SK-N-MC (cell line): Measurements from ENCODE around the gene GOSR1.

Experiments used
- DNase-seq: peaks from one replicate; pipeline ENCODE4 v3.0.0-alpha.2; 2011; ENCODE audit warnings: low read depth, low spot score
- H3K27ac ChIP-seq: fragments of 200-600 bp; sonication (generic); 2 replicates; pipeline ENCODE4 v1.5.1; 2016; ENCODE audit warnings: mixed run types
- H3K36me3 ChIP-seq: fragments of 200-600 bp; sonication (generic); 2 replicates; pipeline ENCODE4 v1.6.1; 2017; ENCODE audit warnings: antibody characterized with exemption, low read length, mixed read lengths; ENCODE audit not compliant: insufficient read depth
- H3K4me3 ChIP-seq: fragments of 200-600 bp; sonication (generic); 2 replicates; pipeline ENCODE4 v1.5.1; 2016
- H3K9ac ChIP-seq: fragments of 200-600 bp; sonication (generic); 2 replicates; pipeline ENCODE4 v1.8.0; 2017; ENCODE audit warnings: mixed run types, mixed read lengths; ENCODE audit not compliant: insufficient read length
- H3K9me3 ChIP-seq: fragments of 200-600 bp; sonication (generic); 2 replicates; pipeline ENCODE4 v1.6.1; 2017; ENCODE audit warnings: low read depth, mild to moderate bottlenecking, antibody characterized with exemption, low read length, moderate library complexity, mixed read lengths
- EZH2 ChIP-seq: fragments of 200-600 bp; sonication (generic); IDR thresholded peaks from one replicate; pipeline ENCODE4 v1.6.1; 2017; ENCODE audit warnings: antibody characterized with exemption
- FOXP2 ChIP-seq: optimal IDR thresholded peaks from 2 replicates; pipeline ENCODE3; 2011; ENCODE audit warnings: mild to moderate bottlenecking, moderate library complexity; ENCODE audit not compliant: insufficient read depth; ENCODE audit errors: extremely low read length, control extremely low read depth
- POLR2AphosphoS5 ChIP-seq: IDR thresholded peaks from 2 replicates; pipeline ENCODE4 v1.6.1; 2012; ENCODE audit warnings: mild to moderate bottlenecking, low read depth, low read length, borderline replicate concordance

Gene GOSR1

DNA sequence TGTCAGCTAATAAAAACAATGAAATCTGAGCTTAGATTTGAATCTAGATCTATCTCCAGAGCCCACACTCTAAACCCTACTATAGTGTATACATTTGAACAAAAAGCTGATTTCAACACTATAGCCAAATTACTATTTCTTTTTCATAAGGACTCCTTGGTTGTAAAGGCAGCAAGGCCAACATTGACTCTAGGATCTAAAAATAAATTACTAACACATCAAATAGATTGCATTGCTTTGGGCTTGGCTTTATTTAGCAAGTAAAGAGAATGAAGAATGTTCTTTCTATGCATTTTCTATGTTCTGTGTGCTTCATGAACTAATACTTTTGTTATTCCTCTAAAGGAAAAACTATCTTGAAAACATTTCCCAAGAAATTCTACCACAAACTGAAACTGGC lies 5.3 kb downstream of the GOSR1 start:
- Histone ChIP-seq H3K4me3 (no peak overlapping the region), H3K9ac (no peak overlapping the region), H3K9me3 (no peaks in the 10 kb centered on the region), H3K36me3 (peaks cover 68% of the 10 kb centered on the region), H3K27ac (no peak overlapping the region)
- TF ChIP-seq FOXP2: no peak
- no peak for TF ChIP-seq EZH2
- no peak for TF ChIP-seq POLR2AphosphoS5
- DNase-seq: no peak

- H3K36me3 ChIP-seq: peaks cover 71% of the 10 kb centered on the region
- TF ChIP-seq FOXP2 (no peak), POLR2AphosphoS5 (no peak), EZH2 (no peak)
- no peak overlapping the region for H3K4me3 ChIP-seq
- no peak overlapping the region for H3K9ac ChIP-seq
- no peak for DNase-seq
- no peaks in the 10 kb centered on the region for H3K9me3 ChIP-seq
- no peak overlapping the region for H3K27ac ChIP-seq
These were observed 6.0 kb downstream of the GOSR1 start for GRCh38 chr17:30483159-30483558.

DNA sequence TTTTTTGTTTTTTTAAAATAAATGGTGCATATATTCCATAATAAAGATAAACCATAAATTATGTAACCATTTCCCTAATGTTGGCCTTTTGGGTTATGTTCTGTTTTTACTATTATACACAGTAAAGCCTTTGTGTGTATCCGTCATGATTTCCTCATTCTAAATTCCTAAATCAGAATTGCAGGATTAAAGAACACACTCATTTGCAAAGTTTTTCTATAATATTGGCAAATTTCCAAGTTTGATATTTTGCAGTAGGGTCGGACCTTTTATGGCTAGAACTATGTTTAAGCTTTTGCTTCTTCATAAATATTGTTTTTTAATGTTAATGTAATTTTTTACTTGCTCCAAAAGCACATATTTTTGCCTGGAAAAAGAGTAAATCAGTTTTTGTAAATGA lies 16.6 kb downstream of the GOSR1 start:
- Histone ChIP-seq H3K4me3 (no peak overlapping the region), H3K36me3 (peaks cover 88% of the 10 kb centered on the region), H3K9ac (peak overlapping the region; percentile 29), H3K9me3 (no peaks in the 10 kb centered on the region), H3K27ac (peak overlapping the region; percentile 42; the same call in 1 of the 2 replicates)
- no peak for DNase-seq
- TF ChIP-seq EZH2 (no peak), POLR2AphosphoS5 (no peak), FOXP2 (no peak)

- Histone ChIP-seq H3K4me3 (no peak overlapping the region), H3K9ac (no peak overlapping the region), H3K9me3 (no peaks in the 10 kb centered on the region), H3K27ac (no peak overlapping the region), H3K36me3 (peaks cover 85% of the 10 kb centered on the region)
- TF ChIP-seq FOXP2 (no peak), EZH2 (no peak), POLR2AphosphoS5 (no peak)
- DNase-seq: no peak
These were observed 18.4 kb downstream of the GOSR1 start for GRCh38 chr17:30495586-30495985.

GRCh38 chr17:30503558-30503957 lies 26.4 kb downstream of the GOSR1 start:
- Histone ChIP-seq H3K9me3 (no peaks in the 10 kb centered on the region), H3K9ac (no peak overlapping the region), H3K27ac (no peak overlapping the region), H3K4me3 (no peak overlapping the region), H3K36me3 (peaks cover 77% of the 10 kb centered on the region)
- DNase-seq: no peak
- TF ChIP-seq FOXP2 (no peak), EZH2 (no peak)

DNA sequence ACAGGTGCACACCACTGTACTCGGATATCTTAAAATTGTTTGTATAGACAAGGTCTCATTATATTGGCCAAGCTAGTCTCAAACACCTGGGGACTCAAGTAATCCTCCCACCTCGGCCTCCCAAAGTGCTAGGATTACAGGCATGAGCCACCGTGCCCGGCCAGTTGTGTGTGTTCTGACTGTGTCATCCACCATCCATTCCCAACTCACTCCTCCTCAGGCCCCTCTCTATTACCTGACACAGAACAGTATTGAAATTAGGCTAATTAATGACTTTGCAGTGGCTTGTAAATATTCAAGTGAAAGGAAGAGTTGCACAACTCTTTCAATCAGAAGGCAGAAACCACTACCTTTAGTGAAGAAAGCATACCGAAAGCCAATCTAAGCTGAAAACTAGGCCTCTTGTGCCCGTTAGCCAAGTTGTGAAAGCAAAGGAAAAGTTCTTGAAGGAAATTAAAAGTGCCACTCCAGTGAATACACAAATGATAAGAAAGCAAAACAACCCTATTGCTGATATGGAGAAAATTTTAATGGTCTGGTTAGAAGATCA lies 28.7 kb downstream of the GOSR1 start:
- Histone ChIP-seq H3K36me3 (peaks cover 57% of the 10 kb centered on the region), H3K9me3 (no peaks in the 10 kb centered on the region), H3K9ac (no peak overlapping the region), H3K27ac (no peak overlapping the region), H3K4me3 (no peak overlapping the region)
- DNase-seq: no peak
- TF ChIP-seq FOXP2 (no peak), POLR2AphosphoS5 (no peak), EZH2 (no peak)

GRCh38 chr17:30506481-30506880 lies 29.3 kb downstream of the GOSR1 start:
- H3K36me3 ChIP-seq: peaks cover 52% of the 10 kb centered on the region
- H3K9me3 ChIP-seq: no peaks in the 10 kb centered on the region
- TF ChIP-seq EZH2: no peak
- no peak for TF ChIP-seq FOXP2
- TF ChIP-seq POLR2AphosphoS5: no peak
- no peak overlapping the region for H3K9ac ChIP-seq
- DNase-seq: no peak
- H3K27ac ChIP-seq: peak overlapping the region; percentile 53; the same call in 1 of the 2 replicates
- no peak overlapping the region for H3K4me3 ChIP-seq

GRCh38 chr17:30513346-30513745 lies 36.1 kb downstream of the GOSR1 start:
- TF ChIP-seq EZH2 (no peak), FOXP2 (no peak), POLR2AphosphoS5 (no peak)
- Histone ChIP-seq H3K9me3 (no peaks in the 10 kb centered on the region), H3K36me3 (peaks cover 24% of the 10 kb centered on the region), H3K27ac (no peak overlapping the region), H3K9ac (no peak overlapping the region), H3K4me3 (no peak overlapping the region)
- DNase-seq: no peak
